NCI-H82 treated with DMSO at 0.1 percent for 48 hours (cell line): ENCODE data around the gene LIAS.
"Not testable (repeated sequence)": the region's sequence is repeated elsewhere in the genome, so short reads cannot be mapped to it uniquely, and the experiment has no call there.

Experiments used
- DNase-seq: peaks from one replicate; lab custom pipeline; 2025; ENCODE audit not compliant: unreplicated experiment; lab: John Stamatoyannopoulos, UW

LIAS gene

DNA sequence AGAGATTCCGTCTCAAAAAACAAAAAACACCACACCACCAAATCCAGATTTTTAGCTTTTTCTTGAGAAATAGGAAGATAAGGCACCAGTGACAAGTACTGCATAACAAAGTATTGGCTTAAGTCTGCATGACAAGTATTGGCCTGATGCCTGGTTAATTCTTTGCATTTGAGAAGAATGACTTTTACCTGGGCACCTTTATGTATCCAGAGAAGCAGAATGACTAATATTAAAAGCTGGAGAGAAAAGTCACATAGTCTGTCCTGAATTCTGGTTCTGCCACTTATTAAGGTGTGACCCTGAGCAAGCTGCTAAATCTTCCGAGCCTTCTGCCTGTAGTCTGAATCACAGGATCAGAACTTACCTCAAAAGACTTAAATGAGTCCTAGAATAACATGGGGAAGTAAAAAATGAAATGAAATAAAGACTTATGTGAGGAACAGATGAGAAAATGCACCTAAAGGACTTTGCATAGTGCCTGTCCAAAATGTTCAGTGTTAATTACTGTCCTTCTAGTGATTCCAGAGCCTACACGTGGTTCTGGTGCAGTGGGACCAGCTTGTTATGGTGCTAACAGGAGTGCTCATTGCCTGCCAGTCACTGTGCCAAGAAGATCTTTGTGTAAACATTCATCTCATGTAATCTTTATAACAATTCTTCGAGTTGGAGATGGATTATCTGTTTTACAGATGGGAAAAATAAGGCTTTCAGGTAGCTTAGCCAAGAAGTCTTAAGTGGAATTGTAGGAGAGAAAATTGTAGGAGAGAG, 36.8 kb downstream of the LIAS start:
- no peak for DNase-seq

DNA sequence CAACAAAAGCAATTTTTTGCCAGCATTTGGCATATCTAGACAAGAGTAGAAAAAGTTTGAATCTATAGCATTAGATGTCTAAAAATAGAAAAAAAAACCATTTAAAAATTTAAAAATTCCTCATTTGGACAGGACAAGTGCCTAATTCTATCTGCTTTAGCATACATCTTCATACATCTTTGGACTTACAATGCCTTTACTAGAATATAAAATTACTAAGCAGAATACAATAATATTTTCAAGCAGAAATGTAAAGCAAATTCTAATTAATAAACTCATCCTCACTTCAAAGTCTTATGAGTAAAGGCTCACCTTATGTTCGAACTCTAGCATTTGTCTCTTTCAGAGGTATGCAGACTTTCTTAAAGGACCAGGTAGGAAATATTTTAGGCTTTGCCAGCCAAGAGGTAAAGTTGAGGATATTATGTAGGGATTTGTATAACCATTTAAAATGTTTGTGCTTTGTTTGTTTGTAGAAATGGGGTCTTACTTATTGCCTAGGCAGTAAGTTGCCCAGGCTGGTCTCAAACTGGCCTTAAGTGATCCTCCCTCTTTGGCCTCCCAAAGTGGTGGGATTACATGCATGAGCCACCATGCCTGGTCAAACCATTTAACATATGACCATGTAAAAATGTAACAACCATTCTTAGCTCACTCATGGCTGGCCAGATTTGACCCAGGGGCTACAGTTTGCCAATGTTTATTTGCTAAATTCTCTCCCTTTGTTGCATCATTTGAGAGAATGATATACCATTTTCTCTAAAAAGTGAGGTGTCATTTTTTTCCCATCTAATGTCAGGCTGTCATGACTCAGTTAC, 39.3 kb downstream of the LIAS start:
- DNase-seq, result no peak

DNA sequence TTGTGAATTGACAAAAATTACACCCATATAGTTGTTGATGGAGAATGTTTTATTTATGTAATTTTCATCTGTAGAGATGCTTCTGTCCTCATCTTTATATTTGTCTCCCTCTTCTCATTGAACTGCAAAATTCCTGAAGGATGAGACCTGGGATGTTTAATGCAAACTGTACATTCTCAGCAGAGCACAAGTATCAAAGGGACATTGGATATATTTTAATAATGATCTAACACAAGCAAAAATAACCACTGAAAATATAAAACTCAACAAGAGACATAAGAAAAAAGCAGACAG, 39.8 kb downstream of the LIAS start:
- DNase-seq, result no peak

DNA sequence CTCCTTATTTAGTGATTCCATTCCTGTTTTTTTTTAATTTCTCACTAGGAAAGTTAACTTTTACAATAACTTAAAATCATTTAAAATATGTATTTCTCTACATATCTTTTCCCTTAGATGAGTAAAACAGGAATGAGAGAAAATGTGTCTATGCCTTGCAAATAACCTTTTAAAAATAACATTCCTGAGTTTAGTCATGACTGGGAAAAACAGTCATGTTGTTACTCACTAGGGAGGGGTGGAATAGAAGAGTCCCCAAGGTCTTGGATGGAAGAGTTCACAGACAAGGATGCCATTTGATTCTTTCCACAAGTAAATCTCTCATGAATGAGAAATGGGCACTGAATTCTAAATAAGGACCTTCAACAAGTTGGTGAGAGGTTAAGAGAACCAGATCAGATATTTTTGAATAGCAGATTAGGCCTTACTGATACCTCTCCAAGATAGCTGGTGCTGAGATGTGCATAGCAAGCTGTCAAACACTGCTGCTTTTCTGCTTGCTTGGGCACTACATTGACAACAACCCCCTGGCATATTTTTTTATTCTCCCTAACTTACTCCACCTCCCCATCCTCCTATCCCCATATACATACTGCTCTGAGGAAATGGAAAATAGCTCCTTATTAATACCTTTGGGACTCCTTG, 43.3 kb downstream of the LIAS start:
- no peak for DNase-seq

DNA sequence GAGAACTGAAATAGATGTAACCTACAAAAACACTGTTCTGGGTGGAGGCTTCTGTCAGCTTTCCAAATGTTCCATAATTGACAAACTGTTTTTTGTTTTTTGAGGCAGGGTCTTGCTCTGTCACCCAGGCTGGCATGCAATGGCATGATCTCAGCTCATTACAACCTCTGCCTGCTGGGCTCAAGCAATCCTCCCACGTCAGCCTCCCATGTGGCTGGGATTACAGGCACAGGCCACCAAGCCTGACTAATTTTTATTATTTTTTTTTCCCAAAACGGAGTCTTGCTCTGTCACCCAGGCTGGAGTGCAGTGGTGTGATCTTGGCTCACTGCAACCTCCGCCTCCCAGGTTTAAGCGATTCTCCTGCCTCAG, 43.8 kb downstream of the LIAS start:
- not testable (repeated sequence) for DNase-seq

DNA sequence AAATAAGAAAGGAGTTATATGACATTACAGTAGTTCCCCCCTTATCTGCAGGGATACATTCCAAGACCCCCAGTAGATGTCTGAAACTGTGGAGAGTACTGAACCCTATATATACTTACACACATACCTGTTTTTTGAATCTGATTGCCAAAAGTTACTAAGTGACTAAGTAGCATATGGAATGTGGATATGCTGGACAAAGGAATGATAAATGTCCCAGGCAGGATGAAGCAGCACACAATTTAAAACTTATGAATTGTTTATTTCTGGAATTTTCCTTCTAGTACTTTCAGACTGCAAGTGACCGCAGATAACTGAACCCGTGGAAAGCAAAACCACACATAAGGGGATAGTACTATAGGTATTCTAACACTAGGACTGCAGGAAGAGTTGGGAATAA, 45.7 kb downstream of the LIAS start:
- DNase-seq, result no peak

DNA sequence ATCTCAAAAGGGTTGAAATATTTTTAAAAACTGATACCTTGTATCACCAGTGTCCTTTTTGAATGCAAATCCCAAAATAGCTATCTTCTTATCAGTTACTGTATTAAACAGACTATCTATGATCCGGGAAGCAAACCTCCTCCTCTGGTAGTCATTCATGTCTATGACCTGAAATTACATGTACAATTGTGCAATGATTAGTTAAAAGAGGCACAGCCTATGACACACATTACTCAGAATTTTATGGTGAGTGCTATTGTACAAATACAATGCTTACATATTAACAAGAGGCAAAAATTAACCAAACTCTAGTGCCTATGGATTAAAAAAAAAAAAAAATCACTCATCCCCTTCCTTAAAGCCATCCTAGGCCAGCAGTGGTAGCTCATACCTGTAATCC, 46.7 kb downstream of the LIAS start:
- no peak for DNase-seq

DNA sequence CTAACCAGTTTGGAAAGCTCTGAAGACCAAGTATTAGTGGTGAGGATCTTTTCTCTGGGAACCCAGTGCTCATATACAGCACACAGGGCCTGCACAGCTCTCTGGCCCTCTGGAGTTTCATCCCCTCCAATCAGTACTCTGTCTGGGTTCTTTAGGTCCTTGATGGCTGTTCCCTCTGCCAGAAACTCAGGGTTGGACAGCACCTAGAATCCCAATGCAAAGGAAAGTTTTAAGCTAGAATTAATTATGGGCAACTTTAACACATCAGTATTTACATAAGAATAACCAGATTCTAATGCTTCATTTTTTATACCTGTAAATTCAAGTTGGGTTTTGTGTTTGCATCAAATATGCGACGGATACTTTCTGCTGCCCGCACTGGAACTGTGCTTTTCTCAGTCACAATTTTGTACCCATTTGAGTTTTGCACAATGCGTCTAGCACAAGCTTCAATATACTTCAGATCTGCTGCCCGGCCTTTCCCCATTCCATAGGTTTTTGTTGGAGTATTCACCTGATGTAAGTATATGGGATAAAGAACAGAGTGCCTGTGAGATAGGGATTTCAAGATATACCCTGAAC, 51.6 kb downstream of the LIAS start:
- DNase-seq, result no peak

DNA sequence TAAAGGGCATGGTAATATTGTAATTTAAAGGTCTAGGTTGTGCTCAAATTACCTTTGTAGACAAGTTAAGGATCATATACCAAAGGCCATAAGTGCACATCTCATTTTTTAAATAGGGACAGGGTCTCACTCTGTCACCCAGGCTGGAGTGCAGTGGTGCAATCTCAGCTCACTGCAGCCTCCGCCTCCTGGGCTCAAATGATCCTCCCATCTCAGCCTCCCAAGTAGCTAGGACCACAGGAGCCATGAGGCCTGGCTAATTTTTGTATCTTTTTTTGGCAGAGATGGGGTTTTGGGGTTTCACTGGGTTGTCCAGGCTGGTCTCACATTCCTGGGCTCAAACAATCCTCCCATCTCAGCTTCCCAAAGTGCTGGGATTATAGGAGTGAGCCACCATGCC, 55.4 kb downstream of the LIAS start:
- not testable (repeated sequence) for DNase-seq

DNA sequence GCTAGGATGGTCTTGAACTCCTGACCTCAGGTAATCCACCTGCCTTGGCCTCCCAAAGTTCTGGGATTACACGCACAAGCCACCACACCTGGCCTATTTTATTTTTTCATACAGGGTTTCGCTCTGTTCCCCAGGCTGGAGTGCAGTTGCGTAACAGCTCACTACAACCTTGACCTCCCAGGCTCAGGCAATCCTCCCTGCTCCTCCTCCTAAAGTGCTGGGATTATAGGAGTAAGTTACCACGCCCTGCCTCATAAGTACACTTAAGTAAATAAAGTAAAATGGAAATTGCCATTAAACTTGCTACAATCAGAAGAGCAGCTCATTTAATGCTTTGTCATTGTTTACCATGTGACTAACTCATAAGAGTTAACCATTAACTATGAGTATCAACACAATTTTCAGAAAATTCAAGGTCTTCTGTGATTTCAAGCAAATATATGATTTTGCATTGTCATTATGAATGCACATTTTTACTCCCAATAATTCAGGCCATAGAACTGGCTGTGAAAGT, 56.1 kb downstream of the LIAS start:
- no peak for DNase-seq

DNA sequence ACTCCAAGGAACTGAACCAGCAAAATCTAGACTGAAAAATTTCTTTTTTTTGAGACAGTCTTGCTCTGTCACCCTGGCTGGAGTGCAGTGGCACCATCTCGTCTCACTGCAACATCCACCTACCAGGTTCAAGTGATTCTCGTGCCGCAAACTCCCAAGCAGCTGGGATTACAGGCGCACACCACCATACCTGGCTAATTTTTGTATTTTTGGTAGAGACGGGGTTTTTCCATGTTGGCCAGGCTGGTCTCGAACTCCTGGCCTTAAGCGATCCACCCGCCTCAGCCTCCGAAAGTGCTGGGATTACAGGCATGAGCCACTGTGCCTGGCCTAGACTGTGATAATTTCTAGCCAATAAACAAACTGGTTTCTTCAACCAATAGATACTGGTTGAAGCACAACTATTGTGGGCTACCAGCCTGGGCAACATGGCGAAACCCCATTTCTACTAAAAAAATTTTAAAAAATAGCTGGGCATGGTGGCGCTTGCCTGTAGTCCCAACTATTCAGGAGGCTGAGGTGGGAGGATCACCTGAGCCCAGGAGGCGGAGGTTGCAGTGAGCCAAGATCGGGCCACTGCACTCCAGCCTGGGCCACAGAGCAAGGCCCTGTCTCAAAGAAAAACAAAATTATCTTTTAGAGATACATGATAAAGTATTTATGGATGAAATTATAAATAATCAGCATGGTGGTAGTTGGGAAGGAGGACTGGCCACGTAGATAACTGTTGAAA, 57.0 kb downstream of the LIAS start:
- DNase-seq, result not testable (repeated sequence)

DNA sequence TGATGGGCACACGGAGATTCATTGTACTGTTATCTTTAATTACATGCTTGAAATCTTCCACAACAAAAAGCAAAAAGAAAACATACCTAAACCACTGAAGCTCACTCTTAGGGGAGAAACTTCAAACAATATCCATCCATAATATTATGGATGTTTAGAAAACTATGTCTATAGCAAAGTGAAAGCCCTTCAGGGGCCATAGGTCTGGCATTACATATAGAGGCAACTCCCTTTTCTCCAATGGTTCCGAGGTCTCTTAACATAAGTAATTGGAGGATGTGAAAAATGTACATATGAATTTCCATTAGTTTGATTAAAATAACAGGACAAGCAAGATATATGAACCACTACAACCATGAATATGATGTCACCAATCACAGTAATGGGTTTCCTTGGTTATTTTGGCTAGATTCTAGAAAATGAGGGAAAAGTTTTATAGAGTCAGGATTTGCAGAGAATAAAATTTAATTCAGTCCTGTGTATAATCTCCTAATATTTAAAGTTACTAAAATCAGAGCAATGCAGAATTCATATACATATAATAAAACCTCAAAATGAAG, 57.6 kb downstream of the LIAS start:
- DNase-seq, result no peak

DNA sequence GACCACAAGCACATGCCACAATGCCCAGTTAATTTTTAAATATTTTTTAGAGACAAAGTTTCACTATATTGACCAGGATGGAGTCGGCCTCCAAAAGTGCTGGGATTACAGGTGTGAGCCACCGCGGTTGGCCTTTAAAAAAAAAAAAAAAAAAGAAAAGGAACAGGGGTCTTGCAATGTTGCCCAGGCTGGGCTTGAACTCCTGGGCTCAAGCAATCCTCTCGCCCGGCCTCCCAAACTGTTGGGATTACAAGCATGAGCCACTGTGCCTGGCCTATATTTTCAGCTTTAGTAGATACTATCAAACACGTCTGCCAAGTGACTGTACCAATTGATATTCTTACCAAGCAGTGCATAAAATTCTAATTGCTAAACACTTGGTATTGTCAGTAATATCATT, 59.6 kb downstream of the LIAS start:
- DNase-seq, result no peak

DNA sequence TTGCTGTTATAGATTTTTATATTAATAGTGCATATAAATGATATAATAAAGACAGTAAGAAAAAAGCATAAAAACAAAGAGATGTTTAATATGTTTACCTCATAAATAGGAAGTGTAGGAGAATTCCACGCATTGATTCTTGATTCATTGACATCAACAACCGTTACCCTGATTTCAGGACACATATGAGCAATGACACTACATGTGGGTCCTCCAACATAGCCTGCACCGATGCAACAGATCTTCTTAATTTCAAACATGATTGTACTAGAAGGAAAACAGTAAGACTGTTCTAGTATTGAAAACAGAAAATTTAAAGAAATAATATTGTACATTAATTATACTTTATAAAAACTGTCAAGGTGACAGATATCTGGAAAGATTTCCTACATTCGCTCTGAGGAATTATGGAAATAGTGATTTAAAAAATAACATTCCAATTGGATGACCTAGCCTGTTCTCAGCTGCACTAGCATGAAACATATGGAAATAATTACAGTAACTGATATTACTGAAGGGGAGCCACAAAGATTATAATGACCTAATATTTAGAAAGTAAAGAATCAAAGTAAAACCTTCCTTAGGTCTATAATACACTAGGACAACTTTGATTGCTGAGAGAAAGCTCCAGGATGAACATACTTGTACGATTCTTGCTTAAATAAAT, 62.5 kb downstream of the LIAS start:
- DNase-seq, result no peak

DNA sequence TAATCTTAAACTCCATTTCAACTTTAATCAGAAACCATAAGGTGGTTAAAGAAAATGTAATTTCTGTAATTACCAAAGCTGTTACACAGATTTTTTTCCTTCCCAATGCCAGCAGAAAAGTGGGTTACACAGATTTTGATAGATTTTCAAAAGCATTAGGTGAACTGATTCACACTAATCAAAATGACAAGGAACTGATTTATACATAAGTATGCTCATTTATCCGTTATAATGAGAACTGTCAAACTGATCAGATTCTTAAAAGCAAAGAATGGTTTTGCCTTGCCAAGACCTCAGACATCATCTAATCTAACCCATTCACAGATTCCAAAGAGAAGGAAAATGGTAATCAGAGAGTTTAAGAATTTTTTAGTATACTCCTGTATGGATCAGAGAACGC, 63.2 kb downstream of the LIAS start:
- no peak for DNase-seq

DNA sequence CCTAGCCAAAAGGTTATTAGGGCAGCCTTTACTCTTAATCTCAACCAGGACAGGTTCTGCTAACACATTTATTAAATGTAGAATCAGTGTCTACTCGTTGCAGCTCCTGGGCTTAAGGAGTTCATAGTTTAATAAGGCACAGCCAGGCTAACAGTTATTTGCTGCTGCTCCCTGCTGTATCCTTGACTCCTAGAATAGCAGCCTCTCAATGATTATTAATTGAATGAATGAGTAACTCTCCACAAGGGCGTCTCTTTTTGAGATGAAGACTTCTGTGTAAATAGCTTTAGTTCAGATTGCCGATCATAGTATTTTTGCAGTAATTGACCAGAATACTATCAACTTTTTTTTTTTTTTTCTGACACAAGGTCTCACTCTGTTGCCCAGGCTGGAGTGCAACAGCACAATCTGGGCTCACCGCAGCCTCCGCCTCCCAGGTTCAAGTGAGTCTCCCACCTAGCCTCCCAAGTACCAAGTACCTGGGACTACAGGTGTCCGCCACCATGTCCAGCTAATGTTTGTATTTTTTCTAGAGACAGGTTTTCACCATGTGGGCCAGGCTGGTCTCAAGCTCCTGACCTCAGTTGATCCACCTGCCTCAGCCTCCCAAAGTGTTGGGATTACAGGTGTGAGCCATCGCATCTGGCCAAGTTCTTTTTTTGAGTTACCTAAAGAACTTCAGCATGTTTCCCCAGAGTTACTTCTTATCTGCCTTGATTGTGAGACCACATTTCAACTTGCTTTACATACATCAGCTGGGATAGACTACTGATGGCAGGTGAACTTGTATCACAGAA, 65.5 kb downstream of the LIAS start:
- DNase-seq, result no peak

DNA sequence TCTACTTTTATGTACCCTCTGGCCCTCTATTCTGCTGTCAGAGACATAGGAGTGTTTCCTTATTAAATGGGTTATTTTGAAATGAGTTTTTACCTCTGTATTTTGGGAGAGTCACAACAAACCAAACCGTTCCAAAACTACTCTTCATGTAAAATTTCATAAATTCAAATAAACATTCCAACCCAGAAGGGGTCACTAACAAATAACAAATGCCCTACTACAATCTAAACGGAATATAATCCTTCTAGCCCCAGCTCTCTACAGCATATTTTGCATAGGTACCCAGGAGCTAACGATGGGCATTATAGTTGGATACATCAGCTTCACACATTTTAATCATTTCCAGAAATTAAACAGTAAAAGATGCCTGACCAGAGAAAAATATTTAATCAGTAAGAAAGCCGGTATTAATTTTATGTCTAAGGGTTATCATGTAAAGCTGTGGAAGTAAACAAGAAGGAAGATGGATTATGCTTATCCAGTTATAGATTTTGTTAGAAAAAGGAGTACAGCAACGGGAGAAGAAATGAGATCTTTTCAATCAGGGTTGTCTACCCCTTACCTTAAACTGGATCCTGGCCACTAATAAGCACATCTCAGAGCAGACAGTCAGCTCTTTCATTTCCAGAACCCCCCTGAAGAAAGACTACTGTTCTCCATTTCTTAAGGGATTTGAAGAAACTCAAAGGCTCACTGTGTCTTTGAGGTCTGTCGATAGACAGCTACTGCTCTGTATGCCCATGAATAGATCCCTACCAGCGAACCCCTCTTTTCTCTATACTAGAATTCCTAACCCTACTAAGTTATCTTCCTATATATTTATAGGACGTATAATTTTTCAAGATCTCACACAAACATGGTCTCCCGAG, 67.2 kb downstream of the LIAS start:
- no peak for DNase-seq

DNA sequence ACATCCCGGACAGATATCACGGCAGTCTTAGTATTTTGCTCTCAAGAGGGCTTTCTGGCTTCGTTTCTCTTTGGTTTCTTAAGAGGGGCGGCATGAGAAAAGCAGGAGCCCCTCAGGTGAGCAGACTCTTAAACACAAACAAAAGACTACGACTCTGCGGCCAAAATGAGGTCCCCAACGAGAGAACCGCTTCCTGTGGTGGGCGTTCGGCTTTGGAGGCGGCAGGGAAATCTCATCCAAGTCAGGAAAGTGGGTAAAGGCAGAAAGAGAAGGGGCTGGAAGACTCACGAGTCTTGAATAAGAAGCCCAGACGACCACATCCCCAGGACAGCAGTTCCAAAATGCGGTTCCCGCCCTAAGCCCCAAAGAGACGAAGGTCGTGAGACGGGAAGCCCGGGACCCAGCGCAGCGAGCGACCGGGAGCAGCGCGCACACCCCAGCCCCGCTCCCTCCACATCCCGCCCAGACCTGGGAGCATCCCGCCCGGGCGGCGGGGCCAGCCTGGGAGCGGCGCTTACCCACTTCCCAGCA, 68.0 kb downstream of the LIAS start:
- DNase-seq, result no peak
